NCI-H446 (cell line): ENCODE measurements around the gene TMEM175.

ENCODE experiments used
- DNase-seq, 2 experiments: peaks; one replicate each; lab custom pipeline; 2025; lab: John Stamatoyannopoulos, UW

The TMEM175 gene

DNA sequence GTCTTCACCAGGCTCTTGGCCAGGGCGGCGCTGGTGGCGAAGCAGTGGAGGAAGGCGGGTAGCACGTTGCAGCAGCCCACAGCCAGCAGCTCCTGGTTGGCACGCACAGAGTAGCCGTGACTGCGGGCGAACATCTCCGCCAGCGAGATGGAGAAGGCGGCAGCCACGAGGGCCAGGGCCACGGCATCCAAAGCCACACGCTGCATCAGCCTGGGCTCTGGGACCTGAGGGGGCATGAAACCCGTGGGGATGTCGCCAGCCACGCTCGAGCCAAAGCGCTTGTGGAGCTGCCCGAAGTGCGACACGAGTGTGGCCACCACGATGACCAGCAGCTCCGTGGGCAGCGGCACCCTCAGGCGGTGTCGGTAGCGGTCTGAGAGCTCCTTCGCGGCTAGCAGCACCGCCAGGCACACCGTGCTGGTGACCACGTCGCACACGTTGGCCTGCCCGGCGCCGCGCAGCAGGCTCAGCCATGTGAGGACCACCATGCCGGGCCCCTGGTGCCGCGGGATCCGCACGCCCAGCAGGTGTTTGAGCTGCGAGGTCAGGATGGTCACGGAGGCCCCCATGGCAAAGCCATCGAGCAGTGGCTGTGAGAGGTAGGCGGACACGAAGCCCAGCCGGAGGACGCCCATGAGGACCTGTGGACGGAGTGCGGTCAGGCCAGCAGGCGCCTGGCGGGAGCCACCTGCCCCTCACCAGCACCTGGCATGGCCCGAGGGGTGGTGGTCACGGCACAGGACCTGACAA lies 57.6 kb downstream of the TMEM175 start:
- no peak for DNase-seq

DNA sequence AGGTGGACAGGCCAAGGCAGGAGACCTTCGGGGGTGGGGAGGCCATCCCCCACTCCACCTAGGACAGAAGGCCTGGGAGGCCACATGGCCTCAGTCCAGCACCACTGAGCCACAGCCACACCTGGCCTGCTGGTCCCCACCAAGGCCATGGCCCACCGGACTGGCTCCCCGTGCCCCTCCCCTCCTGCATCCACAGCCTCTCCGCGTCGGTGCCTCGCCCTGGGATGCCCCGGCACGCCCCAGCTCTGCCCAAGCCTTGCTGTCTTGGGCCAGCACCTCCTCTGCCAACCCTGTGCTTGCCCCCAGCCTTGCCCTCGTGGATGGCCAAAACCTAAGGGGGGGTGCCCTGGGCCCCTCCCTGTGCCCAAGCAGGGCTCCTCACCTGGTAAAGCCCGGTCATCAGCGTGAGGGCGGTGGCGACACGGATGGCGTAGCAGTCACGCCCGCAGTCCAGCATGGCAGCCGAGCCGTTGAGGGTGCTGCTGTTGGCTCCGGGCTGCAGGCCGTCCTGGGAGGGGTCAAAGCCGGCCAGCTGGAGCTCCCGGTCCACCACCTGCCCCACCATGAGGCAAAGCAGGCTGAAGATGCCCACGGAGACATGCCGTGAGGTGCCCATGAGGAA lies 58.6 kb downstream of the TMEM175 start:
- DNase-seq: no peak

DNA sequence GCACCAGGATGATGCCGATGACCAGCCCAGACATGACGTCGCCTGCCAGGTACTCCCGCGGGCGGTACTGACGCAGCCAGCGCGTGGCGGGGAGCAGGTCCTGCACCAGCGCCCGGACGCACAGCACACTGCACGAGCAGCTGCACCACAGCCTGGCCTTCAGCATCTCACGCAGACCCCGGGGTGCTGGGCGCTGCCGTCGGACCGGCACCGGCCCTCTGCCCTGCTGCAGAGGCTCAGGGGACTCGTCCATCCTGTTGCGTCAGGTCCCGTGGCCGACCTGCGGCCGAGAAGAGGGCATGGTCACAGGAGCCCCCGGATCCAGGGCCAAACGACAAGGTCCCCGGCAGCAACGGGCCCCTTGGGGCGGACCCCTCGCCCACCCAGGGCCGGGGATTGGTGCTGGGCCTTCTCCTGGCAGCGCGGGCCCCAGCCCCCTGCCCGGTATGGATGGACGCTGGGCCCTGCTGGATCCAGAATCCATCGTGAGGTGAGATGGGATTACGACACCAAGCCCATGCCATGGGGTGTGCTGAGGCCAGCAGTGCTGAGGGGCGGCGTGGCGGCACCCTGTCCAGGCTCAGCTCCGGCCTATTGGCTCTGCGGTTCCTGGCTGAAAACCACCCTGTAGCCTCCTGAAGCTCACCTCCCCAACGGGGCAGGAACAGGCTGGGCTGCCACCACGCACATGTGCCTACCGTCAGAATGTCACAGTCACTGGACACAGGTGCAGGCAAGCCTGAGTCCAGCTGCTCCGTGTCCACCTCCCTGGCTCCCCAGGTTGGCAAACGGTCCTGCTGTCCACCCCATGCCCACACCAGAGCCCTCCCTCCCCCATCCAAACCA lies 59.4 kb downstream of the TMEM175 start:
- DNase-seq: no peak

- no peak for DNase-seq
These were observed 60.2 kb downstream of the TMEM175 start for GRCh38 chr4:992297-993110.

- DNase-seq: no peak
These were observed 61.1 kb downstream of the TMEM175 start, which contains the start of gene SLC26A1 for GRCh38 chr4:993111-994029. TSS of gene SLC26A1 (minus strand) at chr4:993404. CDS start at chr4:991703, 1,701 bp downstream.

DNA sequence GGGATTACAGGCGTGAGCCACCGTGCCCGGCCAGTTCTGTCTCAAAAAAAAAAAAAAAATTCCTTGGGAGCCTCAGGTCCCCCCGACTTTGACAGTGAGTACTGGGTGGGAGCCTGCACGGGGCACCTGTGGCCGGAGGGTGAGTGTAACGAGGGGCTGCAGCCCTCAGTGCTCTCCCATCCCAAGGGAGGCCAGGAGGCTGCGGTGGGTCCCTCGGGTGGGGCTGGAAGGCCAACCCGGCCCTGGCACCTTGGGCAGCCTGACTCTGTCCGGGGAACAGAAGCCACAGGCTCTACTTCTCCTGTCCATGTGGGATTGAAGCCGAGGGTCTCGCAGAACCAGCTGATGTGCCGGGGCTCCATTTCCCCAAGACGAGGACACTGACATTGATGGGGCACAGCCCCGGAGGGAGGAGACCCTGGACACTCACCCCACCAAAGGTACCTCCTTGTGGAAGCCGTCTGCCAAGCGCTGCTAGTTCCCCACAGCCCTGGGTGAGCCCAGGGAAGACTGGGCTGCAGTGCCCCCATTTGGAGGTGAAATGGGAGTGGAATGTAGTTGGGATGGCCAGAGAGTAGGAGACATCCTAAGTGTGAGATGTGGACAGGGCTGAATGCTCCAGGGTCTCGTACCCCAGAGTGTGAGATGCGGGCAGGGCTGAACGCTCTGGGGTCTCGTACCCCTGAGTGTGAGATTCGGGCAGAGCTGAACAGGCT lies 63.2 kb downstream of the TMEM175 start:
- no peak for DNase-seq

DNA sequence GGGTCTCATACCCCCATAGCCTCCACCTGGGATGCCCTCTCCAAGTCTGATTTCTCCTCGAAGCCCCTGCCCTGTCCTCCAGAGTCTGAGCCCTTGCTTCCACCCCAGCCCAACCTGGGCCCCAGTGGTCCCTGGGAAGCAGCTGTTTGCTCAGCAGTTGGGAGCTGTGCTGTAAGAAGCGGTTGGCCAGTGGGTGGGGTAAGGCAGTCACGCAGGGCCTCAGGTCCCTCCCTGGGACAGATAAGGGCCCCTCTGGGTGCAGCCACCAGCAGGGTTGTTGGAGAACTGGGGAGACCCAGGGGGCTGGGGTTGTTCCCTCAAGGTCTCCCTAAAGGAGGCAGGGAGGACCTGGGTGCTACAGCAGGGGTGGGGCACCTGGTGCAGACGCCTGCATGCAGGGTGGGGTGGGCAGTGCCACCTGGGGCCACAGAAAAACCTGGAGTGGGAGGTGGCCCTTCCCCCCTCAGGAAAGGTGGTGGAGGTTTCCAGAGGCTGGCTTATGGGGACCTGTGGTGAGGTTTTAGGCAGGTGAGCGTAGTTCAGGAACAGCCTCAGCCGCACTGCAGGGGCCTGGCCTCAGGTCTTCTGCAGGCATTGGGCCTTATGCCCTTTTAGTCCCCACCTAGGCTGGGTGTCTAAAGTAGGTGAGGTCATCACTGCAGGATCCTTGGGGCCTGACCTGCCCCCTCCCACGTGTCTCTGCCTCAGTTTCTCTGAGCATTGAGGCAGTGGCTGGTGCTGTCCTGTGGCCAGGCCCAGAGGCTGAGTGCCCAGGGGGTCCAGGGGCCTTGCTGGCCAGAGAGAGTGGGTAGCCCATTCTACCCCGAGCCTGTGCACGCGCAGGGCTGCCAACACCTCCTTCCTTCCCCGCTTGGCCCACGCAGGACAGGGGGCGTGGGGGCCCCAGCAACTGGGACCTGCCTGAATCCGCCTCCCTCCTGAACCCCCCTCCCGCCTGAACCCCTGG lies 64.1 kb downstream of the TMEM175 start:
- DNase-seq: no peak

DNA sequence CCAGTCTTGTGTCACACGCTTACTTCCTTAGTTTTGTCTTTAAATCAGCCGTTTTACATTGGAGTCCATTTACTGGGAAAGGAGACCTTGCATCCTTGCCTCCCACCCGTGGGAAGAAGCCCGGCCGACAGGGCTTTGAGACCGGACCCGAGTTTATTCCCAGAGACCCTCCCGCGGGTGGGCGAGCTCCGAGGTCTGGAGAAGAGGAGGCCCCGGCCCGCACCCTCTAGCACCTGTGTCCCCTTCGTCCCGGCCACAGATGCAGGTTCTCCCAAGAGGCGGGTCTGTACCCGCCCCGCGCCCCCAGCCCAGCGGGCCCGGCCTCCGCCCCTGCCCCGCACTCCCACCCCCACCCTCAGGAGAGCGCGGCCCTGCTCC lies 64.7 kb downstream of the TMEM175 start:
- no peak for DNase-seq

- no peak for DNase-seq
These were observed 65.3 kb downstream of the TMEM175 start for GRCh38 chr4:997375-998071.

DNA sequence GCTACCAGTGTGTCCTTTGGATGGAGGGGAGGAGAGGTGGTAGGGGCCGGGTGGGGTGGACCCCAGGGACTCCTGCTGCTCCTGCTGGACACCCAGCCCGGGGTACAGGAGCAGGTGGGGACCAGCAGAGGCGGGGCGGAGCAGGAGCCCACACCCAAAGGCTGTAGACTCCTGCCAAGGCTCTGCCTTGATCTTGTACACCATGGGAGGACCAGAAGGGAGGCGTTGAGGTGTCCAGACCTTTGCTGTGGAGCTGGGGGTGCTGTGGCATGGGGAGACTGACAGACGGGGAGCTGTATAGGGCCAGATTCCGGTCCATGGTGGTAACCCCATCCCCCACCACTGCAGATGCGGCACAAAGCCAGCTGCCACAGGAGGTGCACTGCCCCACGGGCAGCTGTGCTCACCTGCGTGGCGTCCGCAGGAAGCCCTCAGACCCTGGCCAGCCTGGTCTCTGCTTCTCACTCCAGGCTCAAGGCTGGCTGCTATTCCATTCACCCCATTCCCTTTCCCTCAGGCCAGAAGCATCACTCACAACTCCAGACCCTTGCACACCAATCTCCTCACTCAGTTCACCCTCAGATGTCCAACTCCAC lies 65.9 kb downstream of the TMEM175 start:
- DNase-seq: no peak

GRCh38 chr4:999240-999863 lies 67.1 kb downstream of the TMEM175 start:
- peak in 1 of 2 experiments; percentile 18 for DNase-seq

DNA sequence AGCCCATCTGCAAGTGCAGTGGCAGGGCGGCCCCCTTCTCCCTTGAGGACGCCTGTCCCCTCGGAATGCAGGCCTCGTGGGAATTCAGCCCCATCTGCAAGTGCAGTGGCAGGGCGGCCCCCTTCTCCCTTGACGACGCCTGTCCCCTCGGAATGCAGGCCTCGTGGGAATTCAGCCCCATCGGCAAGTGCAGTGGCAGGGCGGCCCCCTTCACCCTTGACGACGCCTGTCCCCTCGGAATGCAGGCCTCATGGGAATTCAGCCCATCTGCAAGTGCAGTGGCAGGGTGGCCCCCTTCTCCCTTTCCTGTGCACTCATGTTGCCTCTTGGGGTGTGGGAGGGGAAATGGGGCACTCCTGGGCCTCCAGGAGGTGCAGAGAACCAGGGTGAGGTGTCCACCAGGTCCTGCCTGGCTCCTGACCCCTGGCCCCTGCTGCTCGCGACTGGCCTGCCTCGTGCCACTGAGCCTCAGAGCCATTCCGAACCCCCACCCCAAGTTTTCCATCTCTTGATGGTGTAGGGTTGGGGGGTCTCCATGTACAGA lies 67.7 kb downstream of the TMEM175 start:
- no peak for DNase-seq

- no peak for DNase-seq
These were observed 68.5 kb downstream of the TMEM175 start for GRCh38 chr4:1000686-1001260.

DNA sequence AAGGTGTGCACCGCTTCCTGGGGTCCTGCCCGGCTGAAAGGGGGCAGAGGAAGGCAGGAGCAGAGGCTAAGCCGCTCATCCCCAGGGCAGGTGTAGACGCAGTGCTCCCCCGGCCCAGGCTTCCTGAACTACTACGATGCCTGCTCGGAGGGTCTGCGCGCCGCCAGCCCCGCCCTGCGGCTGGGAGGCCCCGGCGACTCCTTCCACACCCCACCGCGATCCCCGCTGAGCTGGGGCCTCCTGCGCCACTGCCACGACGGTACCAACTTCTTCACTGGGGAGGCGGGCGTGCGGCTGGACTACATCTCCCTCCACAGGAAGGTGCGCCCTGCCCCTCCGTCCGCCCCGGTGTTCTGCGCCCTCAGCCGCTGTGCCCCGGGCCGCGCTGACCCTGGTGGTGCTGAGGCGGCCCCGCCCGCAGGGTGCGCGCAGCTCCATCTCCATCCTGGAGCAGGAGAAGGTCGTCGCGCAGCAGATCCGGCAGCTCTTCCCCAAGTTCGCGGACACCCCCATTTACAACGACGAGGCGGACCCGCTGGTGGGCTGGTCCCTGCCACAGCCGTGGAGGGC lies 69.4 kb downstream of the TMEM175 start:
- no peak for DNase-seq

DNA sequence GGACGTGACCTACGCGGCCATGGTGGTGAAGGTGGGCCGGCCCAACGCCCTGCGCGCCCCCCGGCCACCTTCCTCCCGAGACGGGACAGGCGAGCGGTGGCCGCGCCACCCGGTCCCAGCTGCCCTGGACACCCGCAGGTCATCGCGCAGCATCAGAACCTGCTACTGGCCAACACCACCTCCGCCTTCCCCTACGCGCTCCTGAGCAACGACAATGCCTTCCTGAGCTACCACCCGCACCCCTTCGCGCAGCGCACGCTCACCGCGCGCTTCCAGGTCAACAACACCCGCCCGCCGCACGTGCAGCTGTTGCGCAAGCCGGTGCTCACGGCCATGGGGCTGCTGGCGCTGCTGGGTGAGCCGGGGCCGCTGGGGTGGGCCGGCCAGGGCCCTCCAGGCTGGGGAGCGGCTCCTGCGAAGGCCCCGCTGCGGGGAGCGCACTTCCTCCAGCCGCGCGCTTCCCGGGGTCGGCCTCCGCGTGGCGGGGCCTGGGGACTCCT lies 69.9 kb downstream of the TMEM175 start:
- no peak for DNase-seq

- DNase-seq: no peak
These were observed 70.5 kb downstream of the TMEM175 start for GRCh38 chr4:1002631-1003251.
